IMR-90 (cell line): Measurements from ENCODE around the gene UBXN11. TPM values are rescaled to one million over a fixed set of nuclear protein-coding genes. Genes with fewer than 3 reads are reported as not detected.

Experiments
- ATAC-seq: fragments of 200-7000 bp; cut with Tn5 transposase; 2 replicates; pipeline ENCODE4 v1.9.1; 2020; ENCODE audit warnings: low read depth, mild to moderate bottlenecking, moderate library complexity
- BruUV-seq: library from RNA; stranded (reverse); fragments of 400-500 nt; replicated peaks from 2 replicates; lab custom pipeline; 2021; lab: Mats Ljungman, UMichigan
- CTCF ChIA-PET: fragments of 300-600 bp; formaldehyde crosslinking; extraction: SDS; loops from one replicate; lab custom pipeline; 2021; ENCODE audit warnings: antibody characterized with exemption; lab: Yijun Ruan, JAX
- POLR2A ChIA-PET: fragments of 300-600 bp; sonication (Branson Sonifier 250); formaldehyde crosslinking; loops from one replicate; lab custom pipeline; 2022; ENCODE audit warnings: antibody characterized with exemption; ENCODE audit not compliant: unreplicated experiment; lab: Charles Lee
- DNase-seq: peaks from one replicate; pipeline ENCODE4 v3.0.0; 2013
- H2AFZ ChIP-seq: replicated peaks from 2 replicates; pipeline ENCODE3; 2013; ENCODE audit warnings: low read length, mild to moderate bottlenecking; ENCODE audit not compliant: poor library complexity
- H2AK5ac ChIP-seq: 2 replicates; pipeline ENCODE4 v1.6.1; 2013; ENCODE audit warnings: low read depth, low read length, inconsistent platforms
- H2AK9ac ChIP-seq: replicated peaks from 2 replicates; pipeline ENCODE3; 2013; ENCODE audit warnings: mild to moderate bottlenecking, low read depth, low read length, moderate library complexity; ENCODE audit not compliant: poor library complexity
- H2BK120ac ChIP-seq: 2 replicates; pipeline ENCODE4 v1.6.1; 2013; ENCODE audit warnings: low read depth, low read length, inconsistent platforms
- H2BK15ac ChIP-seq: 3 replicates; pipeline ENCODE4 v1.6.1; 2013; ENCODE audit warnings: low read depth, low read length, inconsistent platforms
- H2BK20ac ChIP-seq: 2 replicates; pipeline ENCODE4 v1.6.1; 2013; ENCODE audit warnings: low read depth, mild to moderate bottlenecking, inconsistent platforms, low read length, moderate library complexity
- H2BK5ac ChIP-seq: 2 replicates; pipeline ENCODE4 v1.6.1; 2013; ENCODE audit warnings: mild to moderate bottlenecking, low read depth, low read length, inconsistent platforms; ENCODE audit not compliant: poor library complexity, severe bottlenecking
- H3K14ac ChIP-seq: replicated peaks from 2 replicates; pipeline ENCODE4 v1.6.1; 2013; ENCODE audit warnings: low read depth, low read length, inconsistent platforms
- H3K18ac ChIP-seq: 2 replicates; pipeline ENCODE4 v1.6.1; 2013; ENCODE audit warnings: low read depth, low read length, control low read depth
- H3K23ac ChIP-seq: 2 replicates; pipeline ENCODE4 v1.6.1; 2013; ENCODE audit warnings: low read depth, low read length, inconsistent platforms
- H3K27ac ChIP-seq: 2 replicates; pipeline ENCODE4 v1.5.1; 2013; ENCODE audit warnings: mild to moderate bottlenecking, control low read depth, low read length; ENCODE audit not compliant: insufficient read depth
- H3K27me3 ChIP-seq: 2 replicates; pipeline ENCODE4 v1.6.1; 2013; ENCODE audit warnings: low read length; ENCODE audit not compliant: control insufficient read depth, insufficient read depth
- H3K36me3 ChIP-seq: 2 replicates; pipeline ENCODE4 v1.6.1; 2013; ENCODE audit warnings: low read length, mixed read lengths; ENCODE audit not compliant: control insufficient read depth, insufficient read depth
- H3K4ac ChIP-seq: 2 replicates; pipeline ENCODE4 v1.6.1; 2013; ENCODE audit warnings: low read depth, low read length, inconsistent platforms
- H3K4me1 ChIP-seq: 2 replicates; pipeline ENCODE4 v1.6.1; 2013; ENCODE audit warnings: low read length, mixed read lengths; ENCODE audit not compliant: control insufficient read depth, insufficient read depth
- H3K4me2 ChIP-seq: 2 replicates; pipeline ENCODE4 v1.6.1; 2013; ENCODE audit warnings: low read depth, mild to moderate bottlenecking, control low read depth, low read length, moderate library complexity
- H3K4me3 ChIP-seq: 2 replicates; pipeline ENCODE4 v1.5.1; 2013; ENCODE audit warnings: low read depth, mild to moderate bottlenecking, control low read depth, low read length, moderate library complexity; ENCODE audit not compliant: insufficient read depth
- H3K56ac ChIP-seq: 2 replicates; pipeline ENCODE4 v1.6.1; 2013; ENCODE audit warnings: low read length, inconsistent platforms; ENCODE audit not compliant: insufficient read depth; ENCODE audit errors: extremely low read depth
- H3K79me1 ChIP-seq, 2 experiments: 2 replicates each; pipeline ENCODE4 v1.6.1; 2013; ENCODE audit warnings: low read length in 2 of 2, inconsistent platforms in 1 of 2, low read depth in 1 of 2
- H3K9ac ChIP-seq: 2 replicates; pipeline ENCODE4 v1.6.1; 2013; ENCODE audit warnings: low read depth, low read length, control low read depth
- H3K9me1 ChIP-seq: 2 replicates; pipeline ENCODE4 v1.6.1; 2013; ENCODE audit warnings: low read length, inconsistent platforms; ENCODE audit not compliant: insufficient read depth
- H3K9me3 ChIP-seq: 2 replicates; pipeline ENCODE4 v1.6.1; 2013; ENCODE audit warnings: low read length; ENCODE audit not compliant: control insufficient read depth, insufficient read depth
- H4K20me1 ChIP-seq: 2 replicates; pipeline ENCODE4 v1.6.1; 2013; ENCODE audit warnings: low read length, inconsistent platforms; ENCODE audit not compliant: insufficient read depth
- H4K5ac ChIP-seq: 2 replicates; pipeline ENCODE4 v1.6.1; 2013; ENCODE audit warnings: mild to moderate bottlenecking, low read depth, low read length, control low read depth
- H4K8ac ChIP-seq, 2 experiments: 2 replicates each; pipeline ENCODE4 v1.6.1; 2013; ENCODE audit warnings: low read depth in 2 of 2, low read length in 2 of 2, control low read depth in 1 of 2, inconsistent platforms in 1 of 2
- H4K91ac ChIP-seq: 2 replicates; pipeline ENCODE4 v1.6.1; 2013; ENCODE audit warnings: low read depth, low read length, inconsistent platforms; ENCODE audit not compliant: insufficient read depth
- BHLHE40 ChIP-seq: fragments of 150-350 bp; IDR thresholded peaks from 2 replicates; pipeline ENCODE4 v1.6.1; 2016; ENCODE audit warnings: mild to moderate bottlenecking, low read depth, low read length
- CEBPB ChIP-seq: IDR thresholded peaks from 2 replicates; pipeline ENCODE4 v1.6.1; 2012; ENCODE audit warnings: low read depth, low read length, improper control_type of control experiment
- MAFK ChIP-seq: IDR thresholded peaks from 2 replicates; pipeline ENCODE4 v1.6.1; 2012; ENCODE audit warnings: low read depth, low read length, improper control_type of control experiment
- MXI1 ChIP-seq: IDR thresholded peaks from 2 replicates; pipeline ENCODE4 v1.6.1; 2012; ENCODE audit warnings: low read depth, mild to moderate bottlenecking, low read length, moderate library complexity, borderline replicate concordance
- NFE2L2 ChIP-seq: fragments of 150-350 bp; IDR thresholded peaks from 2 replicates; pipeline ENCODE4 v1.6.1; 2016; ENCODE audit warnings: low read depth, mild to moderate bottlenecking, low read length
- RCOR1 ChIP-seq: IDR thresholded peaks from 2 replicates; pipeline ENCODE4 v1.6.1; 2012; ENCODE audit warnings: mild to moderate bottlenecking, low read length, improper control_type of control experiment; ENCODE audit not compliant: insufficient replicate concordance
- WGBS, 2 experiments: methylation state at CpG; one replicate each; pipeline versions ENCODE4 v1.1.5 to v1.1.7; 2013; ENCODE audit warnings: missing lambda C conversion rate in 2 of 2; ENCODE audit not compliant: insufficient read length in 1 of 2; ENCODE audit errors: extremely low coverage in 2 of 2; 5-methylcytosine and 5-hydroxymethylcytosine counted together
- dilution Hi-C: fragments of 300-500 bp; cut with HindIII; formaldehyde crosslinking; loops from one replicate; pipeline ENCODE4 v1.14.3; 2018; ENCODE audit warnings: low sequenced_read_pairs; ENCODE audit not compliant: unreplicated experiment
- in situ Hi-C: fragments of 300-500 bp; cut with MboI; formaldehyde crosslinking; loops from 3 replicates; pipeline ENCODE4 v1.14.3; 2019; ENCODE audit warnings: low sequenced_read_pairs, inconsistent platforms, mixed read lengths
- intact Hi-C: fragments of 100-400 bp; cut with micrococcal nuclease; formaldehyde crosslinking; loops from 2 replicates; pipeline ENCODE4 v1.10.0; 2022
- polyA plus RNA-seq, 3 experiments: library from polyadenylated mRNA; depleted of rRNA; stranded (reverse); fragments of >200 nt; gene quantifications; 2 replicates each; pipeline ENCODE4 v1.2.3, GENCODE V29; 2012; ENCODE audit warnings: low replicate concordance in 1 of 3
- total RNA-seq: library from RNA; depleted of rRNA; stranded (reverse); fragments of >200 nt; gene quantifications from 2 replicates; pipeline ENCODE4 v1.2.3, GENCODE V29; 2012
- TF ChIP-seq, protein P1 (sequence below): fragments of 150-350 bp; IDR thresholded peaks from 2 replicates; pipeline ENCODE4 v1.6.1; 2016; ENCODE audit warnings: low read depth, mild to moderate bottlenecking, low read length, moderate library complexity, borderline replicate concordance
- TF ChIP-seq, protein P2 (sequence below): conservative IDR thresholded peaks from 2 replicates; pipeline ENCODE4 v1.5.1; 2012; ENCODE audit warnings: mild to moderate bottlenecking, low read depth, low read length, improper control_type of control experiment
- TF ChIP-seq, protein P3 (sequence below): fragments of 150-350 bp; IDR thresholded peaks from 2 replicates; pipeline ENCODE4 v1.6.1; 2017; ENCODE audit warnings: mild to moderate bottlenecking, antibody characterized with exemption, low read length, low read depth

The UBXN11 gene
- total and polyA plus RNA-seq, 2 of the 4 experiments (the other 2 are of a cell fraction) = 5.2 to 17.0 TPM

DNA sequence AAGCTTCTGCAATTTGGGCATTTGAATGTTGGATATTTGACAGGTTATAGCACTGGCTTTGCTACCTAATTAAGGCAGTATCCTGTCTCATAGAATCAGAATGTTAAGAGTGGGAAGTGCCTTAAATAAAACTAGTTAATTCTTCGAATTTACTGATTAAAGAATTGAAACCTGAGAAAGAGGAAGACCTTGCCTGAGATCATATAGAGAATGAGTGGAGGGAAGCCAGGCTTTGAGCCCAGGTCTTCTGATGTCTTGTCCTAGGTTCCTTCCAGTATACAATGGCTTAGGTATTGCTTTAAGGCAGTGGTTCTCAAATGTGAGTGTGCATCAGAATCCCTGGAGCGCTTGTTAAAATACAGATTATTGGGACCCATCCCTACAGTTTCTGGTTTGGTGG, 47.4 kb downstream of the UBXN11 start:
- Histone ChIP-seq H2AFZ (no peak overlapping the region), H3K27me3 (no peaks in the 10 kb centered on the region), H3K14ac (no peak overlapping the region), H2BK120ac (no peak overlapping the region), H3K36me3 (peaks cover 18% of the 10 kb centered on the region), H3K27ac (no peak overlapping the region), H3K4me1 (no peaks in the 10 kb centered on the region), H3K9me3 (no peaks in the 10 kb centered on the region), H3K18ac (no peak overlapping the region), H2BK5ac (no peak overlapping the region), H3K4me3 (no peak overlapping the region), H3K56ac (no peak overlapping the region), H4K20me1 (no peaks in the 10 kb centered on the region), H4K5ac (no peak overlapping the region), H2AK5ac (no peak overlapping the region), H3K79me1 (peaks cover 7 to 14% of the 10 kb centered on the region in 2 experiments; a peak in 2 of 4 replicates), H4K91ac (no peak overlapping the region), H2AK9ac (no peak overlapping the region), H3K4me2 (no peak overlapping the region), H4K8ac (no peak overlapping the region), H2BK15ac (no peak overlapping the region), H3K9ac (no peak overlapping the region), H3K9me1 (0 out of 2 replicates have a peak, but pooled peaks cover 3% of the 10 kb centered on the region), H3K4ac (no peak overlapping the region), H2BK20ac (no peak overlapping the region), H3K23ac (no peak overlapping the region)
- POLR2A ChIA-PET = no interaction called here
- TF ChIP-seq MXI1 (no peak), MAFK (no peak), NFE2L2 (no peak), CEBPB (no peak), BHLHE40 (no peak), RCOR1 (no peak)
- TF ChIP-seq, protein P1, sequence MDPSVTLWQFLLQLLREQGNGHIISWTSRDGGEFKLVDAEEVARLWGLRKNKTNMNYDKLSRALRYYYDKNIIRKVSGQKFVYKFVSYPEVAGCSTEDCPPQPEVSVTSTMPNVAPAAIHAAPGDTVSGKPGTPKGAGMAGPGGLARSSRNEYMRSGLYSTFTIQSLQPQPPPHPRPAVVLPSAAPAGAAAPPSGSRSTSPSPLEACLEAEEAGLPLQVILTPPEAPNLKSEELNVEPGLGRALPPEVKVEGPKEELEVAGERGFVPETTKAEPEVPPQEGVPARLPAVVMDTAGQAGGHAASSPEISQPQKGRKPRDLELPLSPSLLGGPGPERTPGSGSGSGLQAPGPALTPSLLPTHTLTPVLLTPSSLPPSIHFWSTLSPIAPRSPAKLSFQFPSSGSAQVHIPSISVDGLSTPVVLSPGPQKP = no peak
- TF ChIP-seq, protein P2, sequence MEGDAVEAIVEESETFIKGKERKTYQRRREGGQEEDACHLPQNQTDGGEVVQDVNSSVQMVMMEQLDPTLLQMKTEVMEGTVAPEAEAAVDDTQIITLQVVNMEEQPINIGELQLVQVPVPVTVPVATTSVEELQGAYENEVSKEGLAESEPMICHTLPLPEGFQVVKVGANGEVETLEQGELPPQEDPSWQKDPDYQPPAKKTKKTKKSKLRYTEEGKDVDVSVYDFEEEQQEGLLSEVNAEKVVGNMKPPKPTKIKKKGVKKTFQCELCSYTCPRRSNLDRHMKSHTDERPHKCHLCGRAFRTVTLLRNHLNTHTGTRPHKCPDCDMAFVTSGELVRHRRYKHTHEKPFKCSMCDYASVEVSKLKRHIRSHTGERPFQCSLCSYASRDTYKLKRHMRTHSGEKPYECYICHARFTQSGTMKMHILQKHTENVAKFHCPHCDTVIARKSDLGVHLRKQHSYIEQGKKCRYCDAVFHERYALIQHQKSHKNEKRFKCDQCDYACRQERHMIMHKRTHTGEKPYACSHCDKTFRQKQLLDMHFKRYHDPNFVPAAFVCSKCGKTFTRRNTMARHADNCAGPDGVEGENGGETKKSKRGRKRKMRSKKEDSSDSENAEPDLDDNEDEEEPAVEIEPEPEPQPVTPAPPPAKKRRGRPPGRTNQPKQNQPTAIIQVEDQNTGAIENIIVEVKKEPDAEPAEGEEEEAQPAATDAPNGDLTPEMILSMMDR = no peak
- TF ChIP-seq, protein P3, sequence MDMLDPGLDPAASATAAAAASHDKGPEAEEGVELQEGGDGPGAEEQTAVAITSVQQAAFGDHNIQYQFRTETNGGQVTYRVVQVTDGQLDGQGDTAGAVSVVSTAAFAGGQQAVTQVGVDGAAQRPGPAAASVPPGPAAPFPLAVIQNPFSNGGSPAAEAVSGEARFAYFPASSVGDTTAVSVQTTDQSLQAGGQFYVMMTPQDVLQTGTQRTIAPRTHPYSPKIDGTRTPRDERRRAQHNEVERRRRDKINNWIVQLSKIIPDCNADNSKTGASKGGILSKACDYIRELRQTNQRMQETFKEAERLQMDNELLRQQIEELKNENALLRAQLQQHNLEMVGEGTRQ = no peak
- ATAC-seq (no peak), DNase-seq (no peak)
- no CpG with 5 or more reads among the region's 2 CpGs for WGBS, 2 experiments
- dilution Hi-C loops = no loop called here
- CTCF ChIA-PET = interaction anchor here (0.7 kb wide), 1 partner anchor 7 kb away, joined by 3 read pairs; no protein-coding TSS in a partner anchor
- in situ Hi-C loops = no loop called here
- no TSS peak for BruUV-seq
- intact Hi-C loops = no loop called here
